ENCODE results near the gene ST8SIA5. TPM values are rescaled to one million over a fixed set of nuclear protein-coding genes. Genes with fewer than 3 reads are reported as not detected.
A peak's percentile ranks its signal among the peaks of the same experiment; 100 is the strongest.

The ST8SIA5 gene
- total RNA-seq, 4 donors from 2014 or later = not detected

GRCh38 chr18:46624127-46624526 is 132.7 kb downstream of the ST8SIA5 start:
- Histone ChIP-seq H3K27ac (no peak overlapping the region), H3K4me3 (no peak overlapping the region), H3K9me3 (no peaks in the 10 kb centered on the region), H3K27me3 (peaks cover 0 to 10% (median 0%) of the 10 kb centered on the region in 4 donors), H3K4me1 (peaks cover 0 to 8% (median 0%) of the 10 kb centered on the region in 3 donors), H3K36me3 (no peaks in the 10 kb centered on the region)
- TF ChIP-seq CTCF (IDR thresholded peaks at IDR 0.05) (no peak), POLR2A (IDR thresholded peaks at IDR 0.05) (no peak)
- intact Hi-C loops (cut with DNase I) = no loop called here
- 87 to 90% methylated on average over 8 to 9 of the region's 11 CpGs for WGBS, 2 donors
- DNase-seq = no peak

GRCh38 chr18:46623541-46623940 is 133.3 kb downstream of the ST8SIA5 start:
- 0% methylated on average over 2 of the region's 10 CpGs; no CpG with 5 or more reads in 1 of the 2 donors for WGBS, 2 donors
- Histone ChIP-seq H3K36me3 (no peaks in the 10 kb centered on the region), H3K4me1 (peaks cover 0 to 8% (median 0%) of the 10 kb centered on the region in 3 donors), H3K4me3 (no peak overlapping the region), H3K9me3 (no peaks in the 10 kb centered on the region), H3K27ac (no peak overlapping the region), H3K27me3 (peaks cover 0 to 10% (median 0%) of the 10 kb centered on the region in 4 donors)
- intact Hi-C loops (cut with DNase I) = no loop called here
- TF ChIP-seq POLR2A (IDR thresholded peaks at IDR 0.05) (no peak), CTCF (IDR thresholded peaks at IDR 0.05) (no peak)
- DNase-seq = no peak

- TF ChIP-seq POLR2A (IDR thresholded peaks at IDR 0.05) = no peak
- TF ChIP-seq CTCF (IDR thresholded peaks at IDR 0.05) = peak in 1 of 6 experiments; percentile 24
- no peak overlapping the region for H3K27ac ChIP-seq
- WGBS, 2 donors = 72 to 79% methylated on average over 3 of the region's 3 CpGs
Observed at GRCh38 chr18:46622999-46623398, 133.9 kb downstream of the ST8SIA5 start.

GRCh38 chr18:46622451-46622850 is 134.4 kb downstream of the ST8SIA5 start:
- intact Hi-C loops (cut with DNase I) = no loop called here
- Histone ChIP-seq H3K4me1 (peaks cover 0 to 8% (median 0%) of the 10 kb centered on the region in 3 donors), H3K4me3 (no peak overlapping the region), H3K27ac (no peak overlapping the region), H3K9me3 (no peaks in the 10 kb centered on the region), H3K27me3 (no peaks in the 10 kb centered on the region), H3K36me3 (no peaks in the 10 kb centered on the region)
- DNase-seq = no peak
- TF ChIP-seq CTCF (IDR thresholded peaks at IDR 0.05) (no peak), POLR2A (IDR thresholded peaks at IDR 0.05) (no peak)
- WGBS, 2 donors = 89 to 91% methylated on average over 1 to 4 of the region's 4 CpGs

More at GRCh38 chr18:46622999-46623398, 133.9 kb downstream of the ST8SIA5 start:
- H3K4me1 ChIP-seq = peaks cover 0 to 8% (median 0%) of the 10 kb centered on the region in 3 donors
- DNase-seq = no peak
- peaks cover 0 to 5% (median 0%) of the 10 kb centered on the region in 4 donors for H3K27me3 ChIP-seq
- H3K9me3 ChIP-seq = no peaks in the 10 kb centered on the region
- H3K36me3 ChIP-seq = no peaks in the 10 kb centered on the region
- intact Hi-C loops (cut with DNase I) = no loop called here
- no peak overlapping the region for H3K4me3 ChIP-seq

- no peak for TF ChIP-seq POLR2A (IDR thresholded peaks at IDR 0.05)
- no peak for TF ChIP-seq CTCF (IDR thresholded peaks at IDR 0.05)
- no peak overlapping the region for H3K27ac ChIP-seq
- DNase-seq = no peak
- H3K4me1 ChIP-seq = peaks cover 0 to 8% (median 0%) of the 10 kb centered on the region in 3 donors
- no peaks in the 10 kb centered on the region for H3K27me3 ChIP-seq
- no peak overlapping the region for H3K4me3 ChIP-seq
- intact Hi-C loops (cut with DNase I) = no loop called here
- no peaks in the 10 kb centered on the region for H3K9me3 ChIP-seq
- H3K36me3 ChIP-seq = no peaks in the 10 kb centered on the region
- 72 to 79% methylated on average over 2 of the region's 2 CpGs for WGBS, 2 donors
Observed at GRCh38 chr18:46621871-46622270, 135.0 kb downstream of the ST8SIA5 start.
